ENCODE measurements around the gene PTK6. TPM values are rescaled to one million over a fixed set of nuclear protein-coding genes. Genes with fewer than 3 reads are reported as not detected.
A peak's percentile ranks its signal among the peaks of the same experiment; 100 is the strongest.

Gene PTK6
- total and polyA plus RNA-seq, 2 of the 13 experiments (the other 11 are each of a cell fraction or from before 2014, with no cell fraction given), result 0.08 TPM; not detected in 1

DNA sequence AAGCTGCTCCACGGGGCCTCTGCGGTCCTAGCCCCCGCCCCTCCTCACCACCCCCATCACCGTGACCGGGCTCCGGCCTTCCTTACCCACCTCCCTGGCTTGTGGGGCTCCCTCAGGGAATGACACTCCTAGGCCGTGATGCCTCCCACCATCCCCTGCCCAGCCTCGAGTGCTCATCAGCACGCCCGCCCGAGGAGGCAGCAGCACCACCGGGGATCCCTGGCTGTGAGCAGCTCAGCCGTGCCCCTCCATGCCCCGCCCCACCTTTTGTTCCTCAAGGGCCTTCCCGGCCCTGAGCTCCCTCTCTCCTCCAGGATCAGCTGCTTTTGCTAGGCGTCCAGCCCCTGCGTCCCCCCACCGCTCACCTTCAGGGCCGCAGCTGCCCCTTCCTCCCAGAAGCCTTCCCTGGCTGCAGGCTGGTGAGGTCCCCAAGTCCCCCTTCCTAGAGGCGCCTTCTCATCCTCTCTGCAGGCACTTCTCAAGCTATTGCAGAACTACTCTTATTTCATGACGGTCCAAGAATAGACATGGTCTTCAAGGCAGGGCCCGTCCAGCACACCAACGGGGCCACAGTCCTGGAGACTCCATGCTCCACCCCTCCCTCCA, 19.8 kb upstream of the PTK6 start (continued):
- peak; percentile 23; the same call in 1 of the 2 replicates for TF ChIP-seq ZNF776 (CRISPR knock-in tag; IDR thresholded peaks at IDR 0.05)
- TF ChIP-seq MED8 (CRISPR knock-in tag; IDR thresholded peaks at IDR 0.05; ENCODE audit: insufficient replicate concordance), result peak; percentile 19
- TF ChIP-seq AGO1 (IDR thresholded peaks at IDR 0.05; ENCODE audit: low read depth, low read length, poor library complexity, severe bottlenecking), result peak; percentile 40
- no peak for TF ChIP-seq ZNF329 (CRISPR knock-in tag; IDR thresholded peaks at IDR 0.05; ENCODE audit: low read depth)
- TF ChIP-seq FOXA3 (CRISPR knock-in tag; IDR thresholded peaks at IDR 0.05), result no peak
- 0 out of 2 replicates have a peak, but pooled peaks have one; percentile 39 for TF ChIP-seq REPIN1 (CRISPR knock-in tag; IDR thresholded peaks at IDR 0.05; ENCODE audit: borderline replicate concordance, low read depth)

DNA sequence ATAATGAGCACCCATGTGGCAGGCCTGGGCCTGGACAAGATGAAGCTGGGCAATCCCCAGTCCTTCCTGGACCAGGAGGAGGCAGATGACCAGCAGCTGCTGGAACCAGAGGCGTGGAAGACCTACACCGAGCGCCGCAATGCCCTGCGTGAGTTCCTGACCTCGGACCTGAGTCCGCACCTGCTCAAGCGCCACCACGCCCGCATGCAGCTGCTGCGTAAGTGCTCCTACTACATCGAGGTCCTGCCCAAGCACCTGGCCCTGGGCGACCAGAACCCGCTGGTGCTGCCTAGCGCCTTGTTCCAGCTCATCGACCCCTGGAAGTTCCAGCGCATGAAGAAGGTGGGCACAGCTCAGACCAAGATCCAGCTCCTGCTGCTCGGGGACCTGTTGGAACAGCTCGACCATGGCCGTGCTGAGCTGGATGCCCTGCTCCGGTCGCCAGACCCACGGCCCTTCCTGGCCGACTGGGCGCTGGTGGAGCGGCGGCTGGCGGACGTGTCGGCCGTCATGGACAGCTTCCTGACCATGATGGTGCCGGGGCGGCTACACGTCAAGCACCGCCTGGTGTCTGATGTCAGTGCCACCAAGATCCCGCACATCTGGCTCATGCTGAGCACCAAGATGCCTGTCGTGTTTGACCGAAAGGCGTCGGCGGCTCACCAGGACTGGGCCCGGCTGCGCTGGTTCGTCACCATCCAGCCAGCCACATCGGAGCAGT, 18.6 kb upstream of the PTK6 start:
- H3K4me2 ChIP-seq (ENCODE audit: low read depth, low read length), result no peak overlapping the region
- H3K4me1 ChIP-seq (ENCODE audit: insufficient read depth, low read length), result peaks cover 34% of the 10 kb centered on the region
- DNase-seq (ENCODE audit: low spot score) (no peak), FAIRE-seq (no peak), ATAC-seq (no peak)
- no peak overlapping the region for H3K4me3 ChIP-seq (replicated peaks in 1 of 3; ENCODE audit: insufficient read depth in 1 of 3, low read depth in 2 of 3, low read length in 3 of 3)
- H4K20me1 ChIP-seq (ENCODE audit: insufficient read depth, low read length), result no peaks in the 10 kb centered on the region; the same call in 1 of the 2 replicates
- no peak overlapping the region for H3K9ac ChIP-seq (ENCODE audit: insufficient read depth, low read depth, low read length)
- no peaks in the 10 kb centered on the region; a peak in 1 of 5 replicates for H3K36me3 ChIP-seq (replicated peaks in 1 of 2; ENCODE audit: control insufficient read depth in 1 of 2, insufficient read depth in 2 of 2, low read length in 2 of 2)
- H2AFZ ChIP-seq (ENCODE audit: low read length), result no peak overlapping the region
- no peak overlapping the region for H3K27ac ChIP-seq (ENCODE audit: extremely low read length, insufficient read depth, low read length)
- no TSS peak for BruUV-seq (replicated peaks)
- ChIA-PET CTCF (ENCODE audit: low intra/inter-chr PET ratio, low total read pairs) (no interaction called here), POLR2A (interaction anchor here (1.5 to 1.9 kb wide), 3 partner anchors 12 to 18 kb away, joined by 4 to 5 read pairs (median 5); partner anchors contain the start of gene HELZ2)
- H3K79me2 ChIP-seq (ENCODE audit: insufficient read depth, low read length), result no peaks in the 10 kb centered on the region
- in situ Hi-C loops (cut with HindIII; ENCODE audit: extremely low pct_ligation_motif_present, low pct_unique_long_range_greater_than_20kb), result no loop called here
- peaks cover 9 to 26% of the 10 kb centered on the region in 2 experiments; a peak in 3 of 5 replicates for H3K27me3 ChIP-seq (ENCODE audit: control insufficient read depth in 1 of 2, insufficient read depth in 2 of 2, low read length in 2 of 2)
- no peaks in the 10 kb centered on the region for H3K9me3 ChIP-seq (ENCODE audit: low read length)
- intact Hi-C loops (cut with micrococcal nuclease; ENCODE audit: unreplicated experiment), result no loop called here
- WGBS (ENCODE audit: low lambda C conversion rate), result 81% methylated on average over 40 of the region's 45 CpGs
- TF ChIP-seq, protein P1, sequence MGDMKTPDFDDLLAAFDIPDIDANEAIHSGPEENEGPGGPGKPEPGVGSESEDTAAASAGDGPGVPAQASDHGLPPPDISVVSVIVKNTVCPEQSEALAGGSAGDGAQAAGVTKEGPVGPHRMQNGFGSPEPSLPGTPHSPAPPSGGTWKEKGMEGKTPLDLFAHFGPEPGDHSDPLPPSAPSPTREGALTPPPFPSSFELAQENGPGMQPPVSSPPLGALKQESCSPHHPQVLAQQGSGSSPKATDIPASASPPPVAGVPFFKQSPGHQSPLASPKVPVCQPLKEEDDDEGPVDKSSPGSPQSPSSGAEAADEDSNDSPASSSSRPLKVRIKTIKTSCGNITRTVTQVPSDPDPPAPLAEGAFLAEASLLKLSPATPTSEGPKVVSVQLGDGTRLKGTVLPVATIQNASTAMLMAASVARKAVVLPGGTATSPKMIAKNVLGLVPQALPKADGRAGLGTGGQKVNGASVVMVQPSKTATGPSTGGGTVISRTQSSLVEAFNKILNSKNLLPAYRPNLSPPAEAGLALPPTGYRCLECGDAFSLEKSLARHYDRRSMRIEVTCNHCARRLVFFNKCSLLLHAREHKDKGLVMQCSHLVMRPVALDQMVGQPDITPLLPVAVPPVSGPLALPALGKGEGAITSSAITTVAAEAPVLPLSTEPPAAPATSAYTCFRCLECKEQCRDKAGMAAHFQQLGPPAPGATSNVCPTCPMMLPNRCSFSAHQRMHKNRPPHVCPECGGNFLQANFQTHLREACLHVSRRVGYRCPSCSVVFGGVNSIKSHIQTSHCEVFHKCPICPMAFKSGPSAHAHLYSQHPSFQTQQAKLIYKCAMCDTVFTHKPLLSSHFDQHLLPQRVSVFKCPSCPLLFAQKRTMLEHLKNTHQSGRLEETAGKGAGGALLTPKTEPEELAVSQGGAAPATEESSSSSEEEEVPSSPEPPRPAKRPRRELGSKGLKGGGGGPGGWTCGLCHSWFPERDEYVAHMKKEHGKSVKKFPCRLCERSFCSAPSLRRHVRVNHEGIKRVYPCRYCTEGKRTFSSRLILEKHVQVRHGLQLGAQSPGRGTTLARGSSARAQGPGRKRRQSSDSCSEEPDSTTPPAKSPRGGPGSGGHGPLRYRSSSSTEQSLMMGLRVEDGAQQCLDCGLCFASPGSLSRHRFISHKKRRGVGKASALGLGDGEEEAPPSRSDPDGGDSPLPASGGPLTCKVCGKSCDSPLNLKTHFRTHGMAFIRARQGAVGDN (CRISPR knock-in tag; IDR thresholded peaks at IDR 0.05), result peak; percentile 10; the same call in 1 of the 2 replicates
- TF ChIP-seq, protein P2, sequence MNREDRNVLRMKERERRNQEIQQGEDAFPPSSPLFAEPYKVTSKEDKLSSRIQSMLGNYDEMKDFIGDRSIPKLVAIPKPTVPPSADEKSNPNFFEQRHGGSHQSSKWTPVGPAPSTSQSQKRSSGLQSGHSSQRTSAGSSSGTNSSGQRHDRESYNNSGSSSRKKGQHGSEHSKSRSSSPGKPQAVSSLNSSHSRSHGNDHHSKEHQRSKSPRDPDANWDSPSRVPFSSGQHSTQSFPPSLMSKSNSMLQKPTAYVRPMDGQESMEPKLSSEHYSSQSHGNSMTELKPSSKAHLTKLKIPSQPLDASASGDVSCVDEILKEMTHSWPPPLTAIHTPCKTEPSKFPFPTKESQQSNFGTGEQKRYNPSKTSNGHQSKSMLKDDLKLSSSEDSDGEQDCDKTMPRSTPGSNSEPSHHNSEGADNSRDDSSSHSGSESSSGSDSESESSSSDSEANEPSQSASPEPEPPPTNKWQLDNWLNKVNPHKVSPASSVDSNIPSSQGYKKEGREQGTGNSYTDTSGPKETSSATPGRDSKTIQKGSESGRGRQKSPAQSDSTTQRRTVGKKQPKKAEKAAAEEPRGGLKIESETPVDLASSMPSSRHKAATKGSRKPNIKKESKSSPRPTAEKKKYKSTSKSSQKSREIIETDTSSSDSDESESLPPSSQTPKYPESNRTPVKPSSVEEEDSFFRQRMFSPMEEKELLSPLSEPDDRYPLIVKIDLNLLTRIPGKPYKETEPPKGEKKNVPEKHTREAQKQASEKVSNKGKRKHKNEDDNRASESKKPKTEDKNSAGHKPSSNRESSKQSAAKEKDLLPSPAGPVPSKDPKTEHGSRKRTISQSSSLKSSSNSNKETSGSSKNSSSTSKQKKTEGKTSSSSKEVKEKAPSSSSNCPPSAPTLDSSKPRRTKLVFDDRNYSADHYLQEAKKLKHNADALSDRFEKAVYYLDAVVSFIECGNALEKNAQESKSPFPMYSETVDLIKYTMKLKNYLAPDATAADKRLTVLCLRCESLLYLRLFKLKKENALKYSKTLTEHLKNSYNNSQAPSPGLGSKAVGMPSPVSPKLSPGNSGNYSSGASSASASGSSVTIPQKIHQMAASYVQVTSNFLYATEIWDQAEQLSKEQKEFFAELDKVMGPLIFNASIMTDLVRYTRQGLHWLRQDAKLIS (CRISPR knock-in tag; IDR thresholded peaks at IDR 0.05), result no peak
- TF ChIP-seq HIVEP1 (CRISPR knock-in tag; IDR thresholded peaks at IDR 0.05), result no peak
- TF ChIP-seq ARNTL (CRISPR knock-in tag; IDR thresholded peaks at IDR 0.05), result no peak
- no peak for TF ChIP-seq ZNF883 (CRISPR knock-in tag; IDR thresholded peaks at IDR 0.05; ENCODE audit: not compliant biosample characterization)
- no peak for TF ChIP-seq NFRKB (IDR thresholded peaks at IDR 0.05)
- TF ChIP-seq RFX1 (IDR thresholded peaks at IDR 0.05), result no peak
- TF ChIP-seq HCFC1 (IDR thresholded peaks at IDR 0.05; ENCODE audit: low read depth, low read length), result no peak

Measured in HepG2 (cell line).